Testis (tissue), 3 donors: Measurements from ENCODE around the gene PIP5K1A. TPM values are rescaled to one million over a fixed set of nuclear protein-coding genes. Genes with fewer than 3 reads are reported as not detected.
"Not testable (repeated sequence)": the region's sequence is repeated elsewhere in the genome, so short reads cannot be mapped to it uniquely, and the experiment has no call there.

Experiments used
- DNase-seq: peaks from one replicate; pipeline ENCODE4 v3.0.0-alpha.2; 2019
- H3K27ac ChIP-seq, 2 donors: fragments of 200-600 bp; sonication (generic); one replicate each; pipeline ENCODE4 v1.5.1; 2019
- H3K27me3 ChIP-seq: fragments of 200-600 bp; sonication (generic); one replicate; pipeline ENCODE4 v1.5.1; 2019
- H3K36me3 ChIP-seq: fragments of 200-600 bp; sonication (generic); one replicate; pipeline ENCODE4 v1.5.1; 2017; ENCODE audit warnings: low read depth; ENCODE audit errors: missing control alignments
- H3K4me1 ChIP-seq: fragments of 200-600 bp; sonication (generic); one replicate; pipeline ENCODE4 v1.5.1; 2019
- H3K4me3 ChIP-seq, 2 donors: fragments of 200-600 bp; sonication (generic); one replicate each; pipeline ENCODE4 v1.5.1; 2017 to 2019
- H3K9me3 ChIP-seq: fragments of 200-600 bp; sonication (generic); one replicate; pipeline ENCODE4 v1.5.1; 2017
- POLR2A ChIP-seq: fragments of 450-650 bp; IDR thresholded peaks from one replicate; pipeline ENCODE4 v1.6.1; 2017; ENCODE audit warnings: antibody characterized with exemption, mild to moderate bottlenecking, moderate library complexity
- WGBS, 2 donors: methylation state at CpG; one replicate each; pipeline ENCODE4 v1.1.5; 2018; 5-methylcytosine and 5-hydroxymethylcytosine counted together
- intact Hi-C: fragments of 100-400 bp; cut with DNase I; formaldehyde crosslinking; loops from one replicate; pipeline ENCODE4 v1.15.1; 2023; ENCODE audit warnings: low total_unique reads
- polyA plus RNA-seq: library from polyadenylated mRNA; stranded (reverse); fragments of 350-450 nt; fragmentation: Illumina TruSeq; extraction: RNeasy Lipid Tissue Mini Kit (QIAGEN cat#74804); gene quantifications from one replicate; pipeline ENCODE4 v1.2.3, GENCODE V29; 2014; ENCODE audit warnings: low read depth, low replicate concordance; ENCODE audit not compliant: insufficient read depth
- total RNA-seq, 2 donors: library from RNA; depleted of rRNA; stranded (reverse); fragments of >200 nt; gene quantifications; one replicate each; pipeline ENCODE4 v1.2.3, GENCODE V29; 2016
- TF ChIP-seq, protein P1 (sequence below), 3 experiments: fragments of 450-650 bp in 2 of 3; fragments of 200-600 bp in 1 of 3; sonication (generic) in 1 of 3; IDR thresholded peaks; one replicate each; pipeline ENCODE4 v1.5.1; 2016 to 2019; ENCODE audit warnings: antibody characterized with exemption in 3 of 3, mild to moderate bottlenecking in 2 of 3, moderate library complexity in 1 of 3

PIP5K1A gene
- total and polyA plus RNA-seq, 3 donors from 2014 or later = 94.1 to 234 (median 168) TPM

- Histone ChIP-seq H3K27me3 (no peaks in the 10 kb centered on the region), H3K9me3 (no peaks in the 10 kb centered on the region), H3K4me3 (peak overlapping the region; percentile 77 to 96), H3K27ac (peak overlapping the region; percentile 92 to 96), H3K36me3 (no peaks in the 10 kb centered on the region), H3K4me1 (peaks cover 39% of the 10 kb centered on the region)
- no peak for DNase-seq
- intact Hi-C loops = loop anchor here (10.0 kb wide), 1 partner anchor 55 kb away; the partner anchor contains the start of gene PSMD4
- TF ChIP-seq POLR2A = no peak
- TF ChIP-seq, protein P1, sequence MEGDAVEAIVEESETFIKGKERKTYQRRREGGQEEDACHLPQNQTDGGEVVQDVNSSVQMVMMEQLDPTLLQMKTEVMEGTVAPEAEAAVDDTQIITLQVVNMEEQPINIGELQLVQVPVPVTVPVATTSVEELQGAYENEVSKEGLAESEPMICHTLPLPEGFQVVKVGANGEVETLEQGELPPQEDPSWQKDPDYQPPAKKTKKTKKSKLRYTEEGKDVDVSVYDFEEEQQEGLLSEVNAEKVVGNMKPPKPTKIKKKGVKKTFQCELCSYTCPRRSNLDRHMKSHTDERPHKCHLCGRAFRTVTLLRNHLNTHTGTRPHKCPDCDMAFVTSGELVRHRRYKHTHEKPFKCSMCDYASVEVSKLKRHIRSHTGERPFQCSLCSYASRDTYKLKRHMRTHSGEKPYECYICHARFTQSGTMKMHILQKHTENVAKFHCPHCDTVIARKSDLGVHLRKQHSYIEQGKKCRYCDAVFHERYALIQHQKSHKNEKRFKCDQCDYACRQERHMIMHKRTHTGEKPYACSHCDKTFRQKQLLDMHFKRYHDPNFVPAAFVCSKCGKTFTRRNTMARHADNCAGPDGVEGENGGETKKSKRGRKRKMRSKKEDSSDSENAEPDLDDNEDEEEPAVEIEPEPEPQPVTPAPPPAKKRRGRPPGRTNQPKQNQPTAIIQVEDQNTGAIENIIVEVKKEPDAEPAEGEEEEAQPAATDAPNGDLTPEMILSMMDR (IDR thresholded peaks at IDR 0.05) = no peak
- WGBS, 2 donors = 8 to 11% methylated on average over 11 of the region's 11 CpGs
Observed at GRCh38 chr1:151199873-151200581, 1.7 kb downstream of the PIP5K1A start.

- not testable (repeated sequence) for H3K27ac ChIP-seq, DNase-seq, H3K9me3 ChIP-seq, H3K27me3 ChIP-seq, H3K4me3 ChIP-seq, H3K36me3 ChIP-seq
- peaks cover 32% of the 10 kb centered on the region for H3K4me1 ChIP-seq
- 80% methylated on average over 12 of the region's 12 CpGs for WGBS, 2 donors
- intact Hi-C loops = loop anchor here (10.0 kb wide), 1 partner anchor 49 kb away; the partner anchor contains the start of gene PSMD4
Observed at GRCh38 chr1:151205381-151205965, 7.1 kb downstream of the PIP5K1A start.

DNA sequence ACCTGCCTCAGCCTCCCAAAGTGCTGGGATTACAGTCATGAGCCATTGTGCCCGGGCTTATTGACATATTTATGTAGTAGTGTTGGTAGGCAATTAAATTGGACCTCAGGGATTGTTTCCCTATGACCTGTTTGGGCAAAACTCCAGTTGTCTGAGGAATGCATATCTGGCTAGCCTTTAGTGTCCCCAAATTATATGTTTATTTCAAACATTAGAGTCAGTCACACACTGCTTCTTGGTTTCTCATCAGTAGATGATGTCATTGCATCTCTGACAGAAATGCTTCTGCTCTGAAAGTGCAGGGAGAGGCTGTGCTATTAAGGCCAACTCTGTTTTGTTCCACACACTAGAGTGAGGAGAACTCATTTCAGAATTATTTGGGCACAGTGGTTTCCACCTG lies 12.5 kb downstream of the PIP5K1A start:
- DNase-seq = no peak
- no peaks in the 10 kb centered on the region for H3K36me3 ChIP-seq
- no peak overlapping the region for H3K27ac ChIP-seq
- intact Hi-C loops = no loop called here
- no peaks in the 10 kb centered on the region for H3K27me3 ChIP-seq
- WGBS, 2 donors = 84 to 92% methylated on average over 1 of the region's 1 CpG
- TF ChIP-seq, protein P1 (IDR thresholded peaks at IDR 0.05) = no peak
- TF ChIP-seq POLR2A = no peak
- H3K9me3 ChIP-seq = no peaks in the 10 kb centered on the region
- H3K4me1 ChIP-seq = peaks cover 5% of the 10 kb centered on the region
- no peak overlapping the region for H3K4me3 ChIP-seq

DNA sequence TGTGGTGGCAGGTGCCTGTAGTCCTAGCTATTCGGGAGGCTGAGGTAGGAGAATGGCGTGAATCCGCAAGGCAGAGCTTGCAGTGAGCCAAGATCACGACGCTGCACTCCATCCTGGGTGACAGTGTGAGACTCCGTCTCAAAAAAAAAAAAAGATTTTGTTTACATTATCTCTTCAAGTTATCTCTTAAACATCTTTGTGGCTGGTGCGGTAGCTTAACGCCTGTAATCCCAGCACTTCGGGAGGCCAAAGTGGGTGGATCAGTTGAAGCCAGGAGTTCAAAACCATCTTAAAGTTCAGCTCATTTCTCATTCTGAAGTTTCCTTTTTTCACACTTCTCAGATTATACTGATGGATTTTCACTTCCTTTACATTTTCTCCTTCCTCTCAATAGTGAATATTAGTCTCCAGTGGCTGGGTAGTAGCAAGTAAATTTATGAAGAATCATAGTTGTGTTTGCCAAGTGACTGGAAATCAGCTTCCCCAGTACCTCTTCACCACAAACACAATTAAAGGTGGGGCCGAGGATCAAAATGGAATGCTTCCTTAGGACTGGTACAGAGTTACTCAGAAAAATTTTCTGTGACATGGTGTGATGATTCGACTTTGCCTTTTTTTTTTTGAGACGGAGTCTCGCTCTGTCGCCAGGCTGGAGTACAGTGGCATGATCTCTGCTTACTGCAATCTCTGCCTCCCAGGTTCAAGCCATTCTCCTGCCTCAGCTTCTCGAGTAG lies 13.8 kb downstream of the PIP5K1A start:
- Histone ChIP-seq H3K36me3 (no peaks in the 10 kb centered on the region), H3K4me1 (peaks cover 2% of the 10 kb centered on the region), H3K27ac (no peak overlapping the region), H3K27me3 (no peaks in the 10 kb centered on the region), H3K4me3 (no peak overlapping the region), H3K9me3 (no peaks in the 10 kb centered on the region)
- WGBS, 2 donors = 88 to 90% methylated on average over 15 of the region's 15 CpGs
- no peak for DNase-seq
- intact Hi-C loops = no loop called here
- TF ChIP-seq POLR2A = no peak
- TF ChIP-seq, protein P1 (IDR thresholded peaks at IDR 0.05) = no peak

DNA sequence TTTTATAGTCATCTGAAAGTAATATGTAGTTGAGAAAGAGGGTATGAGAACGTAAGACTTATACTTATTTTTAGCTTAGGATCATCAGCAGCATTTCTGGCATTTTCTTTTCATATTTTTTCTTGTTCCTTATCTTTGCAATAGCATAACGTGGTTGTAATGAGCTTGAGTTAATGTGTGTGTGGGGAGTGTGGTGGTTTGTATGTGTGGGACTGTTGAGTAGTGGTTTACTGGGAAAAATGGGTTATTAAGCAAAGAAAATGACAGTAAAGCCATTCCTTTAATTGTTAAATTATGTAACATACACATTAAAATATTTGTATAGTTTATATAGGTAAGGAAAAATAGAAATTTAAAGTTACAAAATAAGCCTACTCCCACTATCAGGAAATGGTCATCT lies 15.2 kb downstream of the PIP5K1A start:
- H3K36me3 ChIP-seq = no peaks in the 10 kb centered on the region
- TF ChIP-seq POLR2A = no peak
- TF ChIP-seq, protein P1 (IDR thresholded peaks at IDR 0.05) = no peak
- H3K4me3 ChIP-seq = no peak overlapping the region
- H3K27ac ChIP-seq = no peak overlapping the region
- intact Hi-C loops = no loop called here
- peaks cover 4% of the 10 kb centered on the region for H3K4me1 ChIP-seq
- DNase-seq = no peak
- no peaks in the 10 kb centered on the region for H3K9me3 ChIP-seq
- no peaks in the 10 kb centered on the region for H3K27me3 ChIP-seq
- 20 to 27% methylated on average over 2 of the region's 2 CpGs for WGBS, 2 donors
